Measurements from ENCODE around the gene PRDM5.

Gene PRDM5

GRCh38 chr4:120922381-120923206, at the start of gene PRDM5:
PRDM5 (minus strand) TSS chr4:120922726; CDS start chr4:120922608, 118 bp downstream.
- DNase-seq, result peak; percentile 85

DNA sequence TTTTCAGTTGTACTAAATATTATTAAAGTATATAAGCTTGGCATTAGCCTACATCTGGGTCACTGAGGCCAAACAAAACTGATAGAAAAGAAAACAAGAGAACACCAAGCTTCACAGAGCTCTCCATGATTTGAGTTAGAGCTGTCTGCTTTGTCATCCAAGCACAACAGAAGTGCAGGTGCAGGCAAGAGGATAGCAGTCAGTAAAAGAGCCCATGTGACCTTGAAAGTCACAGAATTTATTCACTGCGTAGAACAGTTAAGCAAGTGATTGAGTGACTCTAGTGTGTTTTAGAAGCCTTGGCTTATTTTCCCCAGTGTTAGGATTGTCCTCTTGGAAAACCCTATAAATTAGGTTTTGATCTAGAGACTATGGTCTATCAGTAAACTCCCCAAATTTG, 49.4 kb upstream of the PRDM5 start:
- no peak for DNase-seq

GRCh38 chr4:120965938-120966337, 43.4 kb upstream of the PRDM5 start:
- DNase-seq, result no peak

DNA sequence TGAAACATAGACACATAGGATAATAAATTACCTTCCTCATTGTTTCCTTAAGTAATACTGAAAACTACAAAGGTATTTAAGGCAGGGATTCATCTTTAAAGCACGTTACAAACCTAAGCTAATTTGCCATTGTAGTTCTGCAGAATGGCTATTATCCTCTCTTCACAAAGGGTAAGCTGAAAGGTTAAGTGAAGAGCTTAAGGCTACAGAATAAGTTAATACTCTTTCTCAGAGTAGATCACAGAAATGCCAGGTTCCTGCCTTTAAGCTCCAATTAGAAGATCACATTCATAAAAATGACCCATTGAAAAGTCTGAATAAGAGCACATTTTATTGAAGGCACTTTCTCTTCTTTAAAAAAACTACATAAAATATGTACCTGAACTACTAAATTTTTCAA, 42.1 kb upstream of the PRDM5 start:
- no peak for DNase-seq

- no peak for DNase-seq
These were observed 40.9 kb upstream of the PRDM5 start for GRCh38 chr4:120963449-120963848.

- no peak for DNase-seq
These were observed 38.2 kb upstream of the PRDM5 start for GRCh38 chr4:120960656-120961267.

DNA sequence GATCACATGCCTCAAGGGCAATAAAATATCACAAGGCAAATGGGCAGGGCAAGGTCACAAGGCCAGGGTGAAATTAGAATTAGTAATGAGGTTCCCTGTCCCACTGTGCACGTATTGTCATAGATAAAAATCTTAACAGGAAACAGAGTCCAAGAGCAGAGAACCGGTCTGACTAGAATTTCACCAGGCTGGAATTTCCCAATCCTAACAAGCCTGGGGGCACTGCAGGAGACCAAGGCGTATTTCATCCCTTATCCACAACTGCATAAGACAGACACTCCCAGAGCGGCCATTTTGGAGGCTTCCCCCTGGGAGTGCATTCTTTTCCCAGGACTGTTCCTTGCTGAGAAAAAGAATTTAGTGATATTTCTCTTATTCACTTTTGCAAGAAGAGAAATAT, 25.9 kb upstream of the PRDM5 start:
- DNase-seq, result no peak

DNA sequence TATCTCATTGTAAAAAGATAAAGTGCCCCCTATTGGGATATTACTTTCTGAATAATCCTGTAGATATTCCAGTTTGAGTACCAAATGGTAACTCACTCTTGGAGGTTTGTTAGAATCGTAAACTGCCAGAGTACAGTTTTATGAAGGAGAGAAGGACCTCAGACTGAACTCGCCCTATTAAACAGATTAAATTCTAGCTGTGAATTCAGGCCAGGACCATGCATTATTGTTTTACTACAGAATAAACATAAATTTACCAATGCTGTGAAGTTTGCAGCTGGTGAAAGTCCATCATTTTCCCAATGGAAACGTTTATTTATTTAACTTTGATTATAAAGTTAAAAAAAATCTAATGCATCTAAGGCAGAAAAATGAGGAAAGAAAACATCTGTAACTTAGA, 20.2 kb upstream of the PRDM5 start:
- DNase-seq, result no peak

DNA sequence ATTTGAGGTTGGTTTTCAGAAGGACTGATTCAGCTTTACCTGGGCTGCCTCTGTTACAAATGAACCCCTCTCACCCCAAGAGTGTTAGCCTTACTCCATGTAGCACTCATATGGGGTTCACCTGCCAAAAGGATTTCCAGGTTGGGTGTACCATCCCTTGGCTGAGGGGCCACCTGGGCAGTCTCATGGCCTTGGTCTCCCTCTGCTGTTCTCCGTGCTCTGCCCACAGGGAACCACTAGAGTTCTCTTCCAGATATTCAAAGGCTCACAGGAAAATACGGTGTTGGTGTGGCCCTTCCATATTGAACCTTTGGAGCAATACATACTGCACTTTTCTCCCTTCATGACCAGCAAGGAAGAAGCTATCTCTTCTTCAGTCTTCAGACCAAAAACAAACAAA, 18.0 kb upstream of the PRDM5 start:
- no peak for DNase-seq

- no peak for DNase-seq
These were observed 17.2 kb upstream of the PRDM5 start for GRCh38 chr4:120939693-120940092.

DNA sequence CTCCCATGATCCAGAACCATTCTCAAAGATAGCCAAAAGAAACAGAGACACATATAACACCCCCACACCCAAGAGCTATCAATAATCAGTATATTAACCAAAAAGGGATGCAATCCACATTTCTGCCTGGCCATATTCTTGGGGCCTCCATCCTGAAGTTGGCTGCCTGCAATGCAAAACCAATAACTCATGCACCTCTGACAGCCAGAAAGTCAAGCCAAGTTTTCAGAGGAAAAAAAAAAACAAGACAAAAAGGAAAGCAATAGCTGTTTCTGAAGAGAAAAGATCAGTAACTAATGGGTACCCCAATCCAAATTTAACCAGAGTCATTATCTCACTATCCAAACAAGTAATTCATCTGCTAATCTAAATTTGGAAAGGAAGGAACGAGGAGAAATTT, 7.3 kb upstream of the PRDM5 start:
- no peak for DNase-seq

GRCh38 chr4:120927801-120928409, 5.4 kb upstream of the PRDM5 start:
- DNase-seq, result no peak

DNA sequence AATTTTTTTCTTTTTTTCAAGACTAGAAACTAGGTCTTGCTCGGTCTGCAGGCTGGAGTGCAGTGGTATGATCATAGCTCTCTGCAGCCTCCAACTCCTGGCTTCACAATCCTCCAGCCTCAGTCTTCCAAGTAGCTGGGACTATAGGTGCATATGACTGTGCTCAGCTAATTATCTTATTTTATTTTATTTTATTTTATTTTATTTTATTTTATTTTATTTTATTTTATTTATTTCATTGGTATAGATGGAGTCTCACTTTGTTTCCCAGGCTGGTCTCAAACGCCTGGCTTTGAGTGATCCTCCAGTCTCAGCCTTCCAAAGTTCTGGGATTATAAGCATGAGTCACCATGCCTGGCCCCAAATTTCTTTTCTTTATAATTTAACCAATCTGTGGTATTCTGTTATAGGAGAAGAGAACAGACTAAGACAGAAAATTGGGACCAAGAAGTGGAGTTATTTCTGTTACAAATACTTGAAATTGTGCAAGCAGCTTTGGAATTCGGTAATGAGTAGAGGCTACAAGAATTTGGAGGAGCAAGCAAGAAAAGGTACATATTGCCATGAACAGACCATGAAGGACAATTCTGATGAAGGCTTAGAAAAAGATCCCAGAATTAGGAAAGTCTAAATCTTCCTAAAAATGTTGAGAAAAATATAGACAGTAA, 4.0 kb upstream of the PRDM5 start:
- DNase-seq, result no peak

DNA sequence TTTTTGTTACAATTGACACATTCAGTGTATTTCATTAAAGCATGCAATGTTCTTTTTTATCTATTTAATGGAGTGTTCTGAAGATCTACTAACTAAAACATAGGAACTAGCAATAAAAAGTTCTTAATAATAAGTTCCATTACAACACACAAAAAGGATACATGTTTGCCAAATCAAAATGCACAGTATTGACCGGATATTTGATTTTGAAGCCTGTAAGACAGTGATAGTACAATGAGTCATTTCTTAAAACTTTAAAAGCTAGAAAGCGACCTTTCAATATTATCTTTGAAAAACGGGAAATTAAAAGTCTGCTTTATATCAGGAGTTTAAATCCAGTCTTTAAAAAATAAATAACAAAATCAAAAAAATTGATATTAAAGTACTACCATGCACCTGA, 2.4 kb upstream of the PRDM5 start:
- DNase-seq, result no peak

GRCh38 chr4:120923207-120923522, 639 bp upstream of the PRDM5 start:
- DNase-seq, result no peak

- peak; percentile 83 for DNase-seq
These were observed 808 bp downstream of the PRDM5 start for GRCh38 chr4:120921456-120922380.

DNA sequence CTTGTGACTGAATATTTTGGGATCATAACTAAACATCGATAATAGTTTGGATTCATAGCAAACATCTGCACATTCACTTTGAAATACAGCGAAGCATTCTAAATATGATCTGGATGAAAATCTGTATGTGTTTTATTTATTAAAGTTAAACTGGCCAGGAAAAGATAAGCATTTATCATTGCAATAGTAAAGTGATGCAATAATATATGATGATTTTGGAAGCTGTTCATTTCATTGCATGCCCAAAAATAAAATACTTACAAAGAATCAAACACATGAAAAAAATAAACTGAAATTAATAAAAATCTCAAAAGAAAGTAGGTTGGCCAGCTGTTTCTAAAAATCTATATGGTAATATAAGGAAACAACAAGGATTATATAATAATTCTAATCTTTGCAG, 1.9 kb downstream of the PRDM5 start:
- DNase-seq, result no peak

GRCh38 chr4:120919358-120919757, 3.2 kb downstream of the PRDM5 start:
- no peak for DNase-seq

DNA sequence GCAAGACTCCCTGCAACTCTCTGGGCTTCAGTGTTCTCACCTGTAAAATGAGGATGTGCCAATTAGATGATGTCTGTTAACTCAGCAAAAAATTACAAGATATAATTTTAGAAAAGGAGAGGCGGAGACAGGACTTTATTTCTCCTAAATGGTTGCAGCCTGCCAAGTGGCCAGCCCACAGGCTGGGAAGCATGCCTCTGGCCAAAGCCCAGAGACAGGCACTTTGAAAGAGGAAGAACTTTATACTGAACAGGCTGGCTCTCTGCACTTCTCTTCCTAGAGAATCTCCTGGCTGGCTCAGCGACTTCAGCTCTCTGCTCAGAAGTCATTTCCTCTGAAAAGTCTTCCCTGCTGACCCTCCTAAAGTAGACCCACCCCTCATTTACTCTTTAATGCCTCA, 3.7 kb downstream of the PRDM5 start:
- DNase-seq, result peak; percentile 61

GRCh38 chr4:120918092-120918491, 4.4 kb downstream of the PRDM5 start:
- DNase-seq, result no peak

GRCh38 chr4:120916937-120917336, 5.6 kb downstream of the PRDM5 start:
- no peak for DNase-seq

- DNase-seq, result no peak
These were observed 7.2 kb downstream of the PRDM5 start for GRCh38 chr4:120915336-120915735.

GRCh38 chr4:120903419-120903818, 19.1 kb downstream of the PRDM5 start:
- DNase-seq, result no peak
